ENCODE measurements around the gene PHTF2.

DNA sequence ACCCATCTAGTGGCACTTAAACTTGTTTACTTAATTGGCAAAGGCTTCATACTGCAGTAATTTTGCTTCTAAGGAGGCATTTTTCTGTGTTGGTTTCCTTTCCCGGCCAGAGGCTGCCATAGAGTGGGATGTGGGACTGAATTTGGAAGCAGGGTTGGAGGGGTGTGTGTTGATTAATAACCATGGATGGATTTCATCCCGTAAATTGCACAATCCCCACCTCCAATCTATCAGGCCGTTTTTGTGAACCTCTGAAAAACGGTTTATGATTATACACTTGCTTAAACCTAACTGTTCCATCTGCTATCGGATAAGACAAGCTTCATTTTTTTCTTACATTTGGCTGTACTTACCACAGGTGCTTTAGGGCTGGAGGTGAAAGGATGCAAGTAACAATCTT is 1.6 kb upstream of the PHTF2 start:
- TF ChIP-seq POLR2AphosphoS5 (IDR thresholded peaks at IDR 0.05; ENCODE audit: low read depth, low read length) (no peak), TAF1 (IDR thresholded peaks at IDR 0.05; ENCODE audit: low read depth, low read length) (no peak), POLR2A (IDR thresholded peaks at IDR 0.05; ENCODE audit: low read depth, low read length) (no peak), SPI1 (IDR thresholded peaks at IDR 0.05; ENCODE audit: low read depth, low read length) (no peak), POU2F2 (IDR thresholded peaks at IDR 0.05; ENCODE audit: low read depth, low read length) (no peak), PAX5 (IDR thresholded peaks at IDR 0.05; ENCODE audit: insufficient read depth, low read length, severe bottlenecking) (no peak)

Measured in GM12891 (cell line).